Measurements from ENCODE around the gene CLDN22. TPM values are rescaled to one million over a fixed set of nuclear protein-coding genes. Genes with fewer than 3 reads are reported as not detected.

CLDN22 gene
- total RNA-seq, 1 experiment from 2014 or later: not detected

DNA sequence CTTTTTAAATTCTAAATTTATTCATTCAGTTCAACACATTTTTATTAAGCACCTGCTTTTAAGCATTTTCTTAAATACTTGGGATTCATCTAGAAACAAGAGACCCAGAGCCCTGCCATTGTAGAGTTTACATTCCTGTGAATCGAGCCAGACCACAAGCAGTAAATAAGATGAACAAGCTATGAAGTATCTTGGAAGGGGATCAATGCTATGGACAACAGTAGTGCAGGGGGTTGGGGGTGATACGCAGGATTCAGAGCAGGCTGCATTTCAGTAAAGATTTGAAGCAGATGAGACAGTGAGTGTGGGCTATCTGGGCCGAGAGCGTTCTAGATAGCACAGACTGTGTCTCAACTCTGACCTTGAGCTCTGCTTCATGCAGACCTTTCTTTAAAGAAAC lies 35.1 kb downstream of the CLDN22 start:
- DNase-seq (ENCODE audit: low read depth): no peak

DNA sequence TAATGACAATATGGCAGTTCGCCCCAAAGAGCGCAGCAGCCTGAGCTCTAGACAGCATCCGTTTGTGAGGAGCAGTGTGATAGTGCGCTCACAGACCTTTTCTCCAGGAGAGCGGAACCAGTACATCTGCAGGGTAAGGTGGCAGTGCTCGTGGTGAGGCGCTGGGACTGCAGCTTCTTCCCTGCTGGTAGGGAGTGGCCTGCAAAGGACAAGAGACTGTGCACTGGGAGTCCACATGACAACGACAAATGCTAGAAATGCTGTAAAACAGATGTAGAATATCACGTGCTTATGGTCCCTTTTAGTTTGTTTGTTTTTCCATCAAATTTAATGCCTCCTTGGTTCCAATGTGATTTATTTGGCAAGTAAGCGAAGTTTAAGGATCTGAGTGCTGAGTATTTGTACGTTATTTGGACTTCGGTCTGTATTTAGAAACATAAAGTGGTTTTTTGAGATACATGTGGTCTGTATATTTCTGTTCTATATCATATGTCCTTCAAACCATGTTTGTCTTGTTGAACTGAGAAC lies 35.8 kb downstream of the CLDN22 start:
- no peak for DNase-seq (ENCODE audit: low read depth)

DNA sequence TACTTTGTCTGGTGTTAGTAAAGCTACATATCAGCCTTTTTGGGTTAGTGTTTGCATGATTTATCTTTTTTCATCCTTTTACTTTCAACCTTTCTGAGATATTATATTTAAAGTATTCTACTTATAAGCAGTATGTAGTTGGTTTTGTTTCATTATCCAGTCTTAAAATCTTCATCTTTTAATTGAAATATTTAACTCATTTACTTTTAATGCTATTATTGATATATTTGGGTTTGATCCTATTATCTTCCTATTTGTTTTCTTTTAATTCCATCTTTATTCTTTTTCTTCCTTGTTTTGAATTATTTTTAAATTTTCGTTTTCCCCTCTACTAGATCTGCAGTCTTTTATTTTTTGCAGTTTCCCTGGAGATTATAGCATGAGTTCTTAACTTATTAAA lies 44.0 kb downstream of the CLDN22 start:
- DNase-seq (ENCODE audit: low read depth): no peak

DNA sequence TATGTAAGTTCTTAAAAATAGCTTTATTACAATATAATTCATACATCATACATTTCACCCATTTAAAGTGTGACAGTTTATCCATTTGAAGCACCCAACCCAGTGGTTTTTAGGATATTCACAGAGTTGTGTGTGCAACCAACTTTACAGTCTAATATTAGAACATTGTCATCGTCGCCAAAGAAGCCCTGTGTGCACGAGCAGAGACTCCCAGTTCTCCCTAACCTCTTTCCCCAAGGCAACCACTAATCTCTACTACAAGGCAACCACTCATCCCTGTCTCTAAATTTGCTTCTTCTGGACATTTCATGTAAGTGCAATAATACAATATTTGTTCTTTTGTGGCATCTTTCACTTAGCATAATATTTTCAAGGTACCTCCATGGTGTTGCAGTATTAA lies 47.7 kb downstream of the CLDN22 start:
- no peak for DNase-seq (ENCODE audit: low read depth)

DNA sequence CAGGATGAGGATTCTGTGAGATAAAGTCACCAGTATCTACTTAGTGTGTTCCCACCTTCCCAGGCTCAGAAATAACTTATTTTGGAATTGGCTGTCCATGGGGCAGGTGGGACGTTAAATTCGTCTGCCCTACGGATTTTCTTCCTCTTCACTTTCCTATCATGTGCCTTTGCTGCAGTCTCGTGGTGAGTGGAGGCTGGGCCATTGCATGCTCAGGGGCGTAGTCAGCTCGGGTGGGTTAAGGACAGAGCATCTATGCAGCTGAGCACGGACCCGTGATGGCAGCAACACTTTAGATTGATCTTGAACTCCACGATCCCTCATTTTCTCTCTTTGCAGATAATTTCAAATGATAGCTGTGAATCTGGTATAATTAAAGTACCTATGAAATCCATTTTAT lies 51.5 kb downstream of the CLDN22 start:
- no peak for DNase-seq (ENCODE audit: low read depth)

Other genes starting within 250 kb of the CLDN22 start
- 16.1 and 25.2 TPM in 2 replicates for gene WWC2, start 221.0 kb downstream of the CLDN22 start, total RNA-seq (2014; rRNA removed; shearing (Covaris generic))
- gene CLDN24, start 2.1 kb upstream of the CLDN22 start, total RNA-seq (2014; rRNA removed; shearing (Covaris generic)): not detected in 2 replicates
- gene CDKN2AIP, start 124.4 kb upstream of the CLDN22 start, total RNA-seq (2014; rRNA removed; shearing (Covaris generic)): 18.9 and 23.8 TPM in 2 replicates
- 14.0 and 25.4 TPM in 2 replicates for gene ING2, start 184.8 kb upstream of the CLDN22 start, total RNA-seq (2014; rRNA removed; shearing (Covaris generic))

Measured in HT1080 (cell line).